NOMO-1 (cell line): ENCODE data around the gene SWSAP1.
"Not testable (repeated sequence)": the region's sequence is repeated elsewhere in the genome, so short reads cannot be mapped to it uniquely, and the experiment has no call there.

Experiments
- DNase-seq, 2 experiments: peaks; one replicate each; lab custom pipeline; 2025; ENCODE audit not compliant: unreplicated experiment in 2 of 2; lab: John Stamatoyannopoulos, UW

The SWSAP1 gene

GRCh38 chr19:11374433-11375142 is at the start of gene SWSAP1:
Gene SWSAP1 (plus strand): TSS chr19:11374666. CDS start chr19:11374681, 15 bp downstream.
- peak; percentile 99 to 100 for DNase-seq

- DNase-seq, result no peak
These were observed 49.6 kb upstream of the SWSAP1 start for GRCh38 chr19:11324748-11325389.

GRCh38 chr19:11325544-11325943 is 48.9 kb upstream of the SWSAP1 start:
- no peak for DNase-seq

- DNase-seq, result no peak
These were observed 44.3 kb upstream of the SWSAP1 start for GRCh38 chr19:11330127-11330526.

GRCh38 chr19:11331502-11331901 is 43.0 kb upstream of the SWSAP1 start:
- DNase-seq, result no peak

- no peak for DNase-seq
These were observed 41.6 kb upstream of the SWSAP1 start for GRCh38 chr19:11332822-11333221.

- not testable (repeated sequence) for DNase-seq
These were observed 40.6 kb upstream of the SWSAP1 start for GRCh38 chr19:11333838-11334237.

GRCh38 chr19:11335449-11336146 is 38.9 kb upstream of the SWSAP1 start:
- DNase-seq, result no peak

GRCh38 chr19:11337080-11337479 is 37.4 kb upstream of the SWSAP1 start:
- DNase-seq, result peak in 1 of 2 experiments; percentile 37

- DNase-seq, result no peak
These were observed 36.3 kb upstream of the SWSAP1 start for GRCh38 chr19:11338121-11338520.

GRCh38 chr19:11338569-11339253 is 35.8 kb upstream of the SWSAP1 start:
- no peak for DNase-seq

- DNase-seq, result peak; percentile 92 to 94
These were observed 35.0 kb upstream of the SWSAP1 start, which contains the start of gene RAB3D for GRCh38 chr19:11339254-11340098. Gene RAB3D (minus strand): TSS chr19:11339657. CDS start chr19:11337399, 2,258 bp downstream.

- DNase-seq, result not testable (repeated sequence)
These were observed 34.4 kb upstream of the SWSAP1 start for GRCh38 chr19:11340099-11340467.

GRCh38 chr19:11342429-11342828 is 32.0 kb upstream of the SWSAP1 start:
- no peak for DNase-seq

- no peak for DNase-seq
These were observed 29.2 kb upstream of the SWSAP1 start for GRCh38 chr19:11345122-11345803.

- DNase-seq, result peak; percentile 98 to 99
These were observed 28.1 kb upstream of the SWSAP1 start, which contains the start of the genes CCDC159 and TMEM205 for GRCh38 chr19:11346104-11346940. Gene CCDC159 (plus strand): TSS chr19:11346519. CDS start chr19:11346607, 88 bp downstream. Gene TMEM205 (minus strand): TSS chr19:11346268. CDS start chr19:11345619, 649 bp downstream.

GRCh38 chr19:11347546-11348039 is 26.9 kb upstream of the SWSAP1 start:
- DNase-seq, result no peak

- no peak for DNase-seq
These were observed 25.3 kb upstream of the SWSAP1 start for GRCh38 chr19:11349171-11349570.
